GM12872 (cell line): Measurements from ENCODE around the gene B3GLCT.

ENCODE experiments used
- CTCF ChIP-seq: IDR thresholded peaks from 3 replicates; pipeline ENCODE4 v1.5.1; 2011; ENCODE audit warnings: low read depth, mild to moderate bottlenecking, low read length, moderate library complexity; ENCODE audit not compliant: insufficient read depth

The B3GLCT gene

GRCh38 chr13:31374682-31375081 lies 174.9 kb downstream of the B3GLCT start:
- TF ChIP-seq CTCF, result no peak

DNA sequence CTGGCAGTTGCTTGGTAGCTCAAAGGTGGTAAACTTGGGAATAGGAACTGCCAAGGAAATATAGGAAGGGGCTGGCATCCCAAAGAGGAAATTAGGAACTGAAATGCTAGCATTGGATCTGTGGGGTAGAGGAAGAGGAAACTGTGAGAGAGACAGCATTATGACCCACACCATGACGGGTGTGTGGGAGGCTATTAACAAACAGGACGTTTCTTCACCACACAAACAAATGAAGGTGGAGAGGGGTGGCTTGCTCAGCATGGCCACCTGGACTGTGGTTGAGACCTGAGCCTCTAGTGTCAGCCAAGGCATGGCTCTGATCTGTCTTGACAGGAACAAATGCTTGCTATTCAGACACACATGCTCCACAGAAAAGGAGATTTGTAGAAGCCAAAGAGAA lies 178.2 kb downstream of the B3GLCT start:
- TF ChIP-seq CTCF, result no peak

DNA sequence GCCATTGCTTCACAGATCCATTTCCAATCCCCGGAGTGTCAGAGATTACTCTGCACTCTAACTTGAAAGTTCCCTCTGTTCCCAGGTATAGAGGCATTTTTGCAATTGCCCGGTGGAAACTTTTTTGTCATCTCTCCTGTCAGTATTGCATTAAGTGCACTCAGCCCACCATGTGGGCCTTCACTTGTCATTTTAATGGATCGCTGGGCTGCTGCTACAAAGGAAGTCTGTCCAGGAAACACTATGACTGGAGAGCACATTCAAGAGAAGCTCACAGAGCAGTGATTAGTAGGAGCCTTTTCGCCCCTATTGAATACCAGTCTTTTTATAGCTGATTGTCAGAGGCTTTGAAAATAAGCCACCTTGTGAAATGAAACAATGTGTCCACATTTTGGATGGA lies 180.9 kb downstream of the B3GLCT start:
- no peak for TF ChIP-seq CTCF
